Islet precursor cell (in vitro differentiated cells): ENCODE results near the gene WDR1.

ENCODE experiments used
- DNase-seq: peaks from one replicate; pipeline ENCODE4 v3.0.0-alpha.2; 2018

WDR1 gene

GRCh38 chr4:10066206-10066605 is 50.4 kb downstream of the WDR1 start:
- peak; percentile 12 for DNase-seq

GRCh38 chr4:10063544-10064300 is 52.9 kb downstream of the WDR1 start:
- DNase-seq, result peak; percentile 88

GRCh38 chr4:10061650-10062415 is 54.8 kb downstream of the WDR1 start:
- peak; percentile 7 for DNase-seq

GRCh38 chr4:10058371-10058770 is 58.2 kb downstream of the WDR1 start:
- no peak for DNase-seq

DNA sequence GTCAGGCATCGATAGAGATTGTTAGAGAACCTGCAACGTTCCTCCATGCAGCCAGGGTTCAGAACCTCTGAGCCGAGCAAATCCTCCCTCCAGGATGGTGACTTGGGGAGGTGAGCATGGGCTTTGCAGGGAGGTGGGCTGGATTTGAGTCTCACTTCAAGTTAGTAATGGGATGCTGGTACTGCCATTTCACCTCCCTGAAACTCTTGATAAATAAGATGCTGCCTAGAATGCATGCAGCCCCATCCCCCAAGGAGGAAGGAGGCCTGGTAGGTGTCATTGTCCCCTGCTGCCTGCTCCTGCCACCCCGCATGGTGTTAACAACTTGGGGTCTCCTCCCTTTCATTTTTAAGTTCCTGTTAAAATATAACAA is 59.6 kb downstream of the WDR1 start:
- DNase-seq, result no peak

DNA sequence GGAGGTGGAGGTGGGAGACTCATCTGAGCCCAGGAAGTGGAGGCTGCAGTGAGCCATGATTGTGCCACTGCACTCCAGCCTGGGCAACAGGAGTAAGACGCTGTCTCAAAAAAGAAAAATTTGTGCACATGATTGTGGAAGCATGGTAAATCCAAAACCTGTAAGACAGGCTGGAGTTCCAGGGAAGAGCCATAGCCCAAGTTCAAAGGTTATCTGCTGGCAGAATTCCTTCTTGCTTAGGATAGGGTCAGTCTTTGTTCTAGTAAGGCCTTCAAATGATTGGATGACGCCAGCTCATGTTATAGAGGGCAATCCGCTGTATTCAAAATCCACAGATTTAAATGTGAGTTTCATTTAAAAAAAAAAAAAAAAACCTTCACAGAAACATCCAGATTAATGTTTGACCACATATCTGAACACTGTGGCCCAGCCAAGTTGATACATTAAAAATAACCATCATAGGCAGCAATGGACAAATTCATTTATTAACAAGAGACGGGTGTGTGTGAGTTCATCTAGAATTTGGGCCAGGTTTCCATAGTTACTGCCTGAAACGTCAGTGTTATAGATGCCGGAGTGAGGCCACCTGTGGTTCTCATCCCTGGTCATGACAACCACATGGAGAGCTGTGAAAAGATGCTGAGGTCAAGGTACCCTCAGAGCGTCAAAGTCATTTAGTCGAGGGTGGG is 60.1 kb downstream of the WDR1 start:
- DNase-seq, result no peak

DNA sequence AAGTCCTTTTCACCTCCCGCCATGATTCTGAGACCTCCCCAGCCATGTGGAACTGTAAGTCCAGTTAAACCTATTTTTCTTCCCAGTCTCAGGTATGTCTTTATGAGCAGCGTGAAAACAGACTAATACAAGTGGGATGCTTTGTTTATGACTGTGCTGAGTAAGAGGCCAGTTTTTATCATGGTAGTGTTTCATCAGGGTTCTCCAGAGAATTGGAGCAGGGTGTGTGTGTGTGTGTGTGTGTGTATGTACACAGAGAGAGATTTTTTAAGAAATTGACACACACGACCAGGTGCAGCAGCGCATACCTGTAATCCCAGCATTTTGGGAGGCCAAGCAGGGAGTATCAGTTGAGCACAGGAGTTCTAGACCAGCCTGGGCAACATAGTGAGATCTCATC is 60.7 kb downstream of the WDR1 start:
- no peak for DNase-seq

DNA sequence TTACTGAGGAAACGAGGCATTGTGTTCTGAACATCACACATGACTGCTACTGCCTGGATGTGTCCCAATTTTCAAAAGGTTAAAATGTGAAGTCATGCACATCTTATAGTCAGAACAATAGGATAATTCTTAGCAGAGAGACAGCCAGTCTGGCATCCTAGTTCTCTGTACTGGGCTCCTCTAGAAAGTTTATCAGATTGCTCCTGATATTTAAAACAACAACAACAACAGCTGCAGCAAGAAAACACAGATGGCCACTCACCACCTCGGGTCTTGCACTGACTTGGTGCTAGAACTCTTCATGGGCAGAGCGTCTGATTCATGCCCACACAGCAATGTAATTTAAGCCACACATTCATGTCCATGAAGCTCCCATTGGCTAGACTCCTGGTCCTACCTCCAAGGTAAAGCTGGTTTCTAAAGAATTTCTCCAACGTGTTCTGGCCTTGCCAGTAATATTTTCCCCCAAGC is 62.0 kb downstream of the WDR1 start:
- DNase-seq, result no peak

- no peak for DNase-seq
Measured at GRCh38 chr4:10053635-10054453, 62.8 kb downstream of the WDR1 start.

DNA sequence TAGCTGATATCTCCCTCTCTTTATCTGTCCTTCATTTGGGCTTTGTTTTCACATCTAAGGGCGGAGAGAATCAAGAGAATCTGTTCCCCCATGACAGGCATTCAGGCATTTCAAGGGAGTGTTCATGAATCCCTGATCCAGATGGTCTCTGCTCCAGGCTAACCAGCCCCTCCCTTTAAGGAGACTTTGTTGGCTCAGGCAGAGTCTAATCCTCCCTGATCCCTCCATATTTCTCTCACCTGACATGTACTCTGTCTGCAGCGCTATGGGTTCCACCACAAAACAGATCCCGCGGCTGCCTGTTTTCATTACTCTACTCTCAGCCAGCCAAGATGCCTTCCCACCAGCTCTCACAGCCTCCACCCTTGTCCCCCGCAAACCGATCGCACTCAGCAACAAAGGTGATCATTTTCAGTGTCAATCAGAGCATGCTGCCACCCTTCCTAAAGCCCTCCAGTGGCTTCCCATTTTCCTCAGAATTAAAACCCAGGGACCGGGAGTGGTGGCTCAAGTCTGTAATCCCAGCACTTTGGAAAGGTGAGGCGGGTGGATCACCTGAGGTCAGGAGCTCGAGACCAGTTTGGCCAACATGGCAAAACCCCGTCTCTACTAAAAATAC is 65.0 kb downstream of the WDR1 start:
- DNase-seq, result no peak

- DNase-seq, result no peak
Measured at GRCh38 chr4:10050721-10051120, 65.9 kb downstream of the WDR1 start.

DNA sequence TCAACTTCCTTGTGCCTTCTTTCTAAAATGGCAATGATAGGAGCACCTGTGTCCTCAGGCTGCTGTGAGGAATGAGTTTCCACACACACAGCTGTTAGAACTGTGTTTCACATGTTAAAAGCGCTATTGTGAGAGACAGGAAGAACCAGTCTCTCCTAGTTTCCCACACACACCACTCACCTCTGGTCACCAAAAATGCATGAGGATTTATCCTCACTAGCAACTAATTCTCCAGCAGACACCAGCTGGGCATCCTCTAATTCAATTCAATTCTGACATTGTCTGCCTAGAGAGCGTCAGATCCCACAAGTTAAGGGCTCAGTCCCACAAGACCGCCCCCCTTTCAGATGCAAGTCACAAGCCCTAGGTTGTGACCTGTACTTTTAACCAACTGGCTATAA is 66.3 kb downstream of the WDR1 start:
- DNase-seq, result no peak

DNA sequence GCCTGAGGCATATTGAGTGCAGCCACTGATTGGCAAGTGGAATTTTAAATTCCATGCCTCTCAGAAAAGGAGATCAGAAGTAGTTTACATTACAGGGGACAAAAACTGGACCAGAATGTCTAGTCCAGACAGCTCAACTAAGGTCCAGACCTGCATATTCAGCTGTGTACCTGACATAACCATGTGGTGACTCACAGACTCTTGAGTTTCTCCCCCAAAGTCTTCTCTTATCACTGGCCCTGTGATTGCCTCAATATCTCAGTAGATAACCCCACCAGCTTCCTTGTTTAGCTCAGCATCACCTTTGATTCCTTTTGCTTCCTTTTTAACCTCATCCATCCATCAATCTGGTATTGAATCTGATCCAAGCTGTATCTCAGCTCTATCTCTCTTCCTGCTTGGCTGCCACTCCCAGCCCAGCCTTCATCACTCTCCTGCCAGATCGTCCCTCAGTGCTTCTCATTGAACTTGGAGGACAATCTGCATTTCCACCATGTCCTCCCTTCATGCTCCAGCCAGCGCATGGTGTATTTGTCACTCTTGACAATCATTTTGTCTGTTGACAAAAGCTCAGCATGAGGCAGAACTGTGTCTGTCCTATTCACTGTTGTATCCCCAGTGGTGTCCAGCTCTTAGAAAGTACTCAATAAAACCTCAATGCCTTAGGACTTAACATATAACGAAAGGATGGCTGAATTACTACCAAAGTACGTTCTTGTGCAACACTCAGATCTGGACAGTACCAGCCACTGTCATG is 67.5 kb downstream of the WDR1 start:
- DNase-seq, result no peak

GRCh38 chr4:10047967-10048366 is 68.6 kb downstream of the WDR1 start:
- peak; percentile 4 for DNase-seq

DNA sequence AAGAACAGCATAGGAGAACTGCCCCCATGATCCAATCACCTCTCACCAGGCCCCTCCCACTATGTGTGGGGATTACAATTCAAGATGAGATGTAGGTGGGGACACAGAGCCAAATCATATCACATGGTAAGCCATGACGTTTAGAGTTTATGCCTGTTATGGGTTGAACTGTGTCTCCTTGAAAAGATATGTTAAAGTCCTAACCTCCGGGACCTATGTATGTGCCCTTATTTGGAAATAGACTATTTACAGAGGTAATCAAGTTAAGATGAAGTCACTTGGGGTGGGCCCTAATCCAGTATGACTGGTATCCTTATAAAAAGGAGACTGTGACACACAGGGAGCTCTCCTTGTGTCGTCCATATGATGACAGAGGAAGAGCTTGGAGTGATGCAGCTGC is 70.1 kb downstream of the WDR1 start:
- DNase-seq, result no peak

DNA sequence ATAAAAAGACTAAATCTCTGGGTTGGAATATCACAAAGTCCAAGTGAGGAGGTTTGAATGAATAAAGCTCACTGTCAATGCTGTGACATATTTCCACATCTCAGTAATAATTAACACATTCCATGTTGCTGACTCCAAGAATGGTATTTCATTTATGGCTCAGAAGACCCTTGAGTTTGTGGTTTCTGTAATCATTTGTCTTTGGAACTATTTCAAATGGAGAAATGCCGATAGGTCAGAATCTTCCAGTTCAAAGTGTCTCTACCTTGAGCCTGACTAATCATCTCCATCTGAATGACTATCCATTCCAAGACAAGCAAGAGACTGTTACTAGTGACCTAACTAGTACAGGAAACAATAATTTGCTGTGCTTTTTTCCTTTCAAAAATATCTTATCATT is 71.1 kb downstream of the WDR1 start:
- peak; percentile 3 for DNase-seq

DNA sequence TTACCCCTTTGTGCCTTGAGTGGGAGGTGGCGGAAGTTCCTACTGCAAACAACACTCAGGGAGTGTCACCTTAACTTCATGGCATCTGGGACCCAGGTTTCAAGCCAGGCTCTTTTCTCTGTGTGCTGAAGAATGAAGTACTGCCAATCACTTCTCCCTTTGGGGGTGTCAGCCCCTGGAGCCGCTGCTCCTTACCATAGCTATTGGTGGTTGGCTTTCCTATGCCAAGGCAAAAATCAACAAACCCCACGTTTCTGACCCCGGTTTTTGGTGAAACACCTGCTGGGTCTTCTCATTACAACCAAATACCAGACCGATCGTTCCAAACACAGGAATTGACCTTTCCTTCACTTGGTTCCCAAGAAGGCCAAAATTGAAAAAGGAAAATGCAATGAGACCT is 75.6 kb downstream of the WDR1 start:
- DNase-seq, result no peak

DNA sequence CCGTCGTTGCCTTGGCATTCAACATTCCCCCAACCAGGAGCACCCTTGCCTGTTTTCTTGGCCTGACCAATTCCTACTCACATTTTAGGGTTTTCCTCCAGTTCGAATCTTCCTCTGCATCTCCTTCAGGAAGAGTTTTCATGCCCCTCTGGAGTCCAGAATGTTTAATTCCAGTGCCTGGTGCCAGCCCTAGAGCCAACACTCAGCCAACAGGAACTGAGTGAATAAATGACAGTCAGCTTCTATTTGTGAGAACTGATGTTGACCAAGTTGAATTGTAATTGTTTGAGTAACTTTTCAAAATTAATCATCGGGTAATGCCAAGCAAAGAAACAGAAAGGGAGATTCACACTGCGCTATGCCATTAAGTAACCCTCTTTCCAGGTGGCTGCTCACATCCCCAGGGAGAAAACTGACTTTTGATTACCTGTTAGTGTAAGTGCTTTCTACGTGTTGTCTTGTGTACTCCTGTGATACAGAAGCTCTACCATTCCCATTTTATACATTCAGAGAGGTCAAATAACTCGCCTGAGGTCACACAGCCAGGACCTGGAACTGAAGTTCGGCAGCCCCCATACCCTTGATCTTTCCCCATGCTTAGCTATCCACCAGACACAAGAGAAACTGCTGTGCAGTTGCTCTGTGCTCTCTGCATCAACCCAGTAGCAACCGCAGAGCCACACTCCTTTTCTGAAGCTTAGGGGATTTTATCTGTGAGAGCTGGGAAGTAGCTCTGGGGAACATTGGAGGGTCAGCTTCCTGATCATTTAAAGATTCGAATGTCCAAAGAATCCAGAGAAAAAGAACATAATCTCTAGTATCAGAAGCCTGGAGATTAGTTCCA is 76.3 kb downstream of the WDR1 start:
- peak; percentile 17 for DNase-seq

DNA sequence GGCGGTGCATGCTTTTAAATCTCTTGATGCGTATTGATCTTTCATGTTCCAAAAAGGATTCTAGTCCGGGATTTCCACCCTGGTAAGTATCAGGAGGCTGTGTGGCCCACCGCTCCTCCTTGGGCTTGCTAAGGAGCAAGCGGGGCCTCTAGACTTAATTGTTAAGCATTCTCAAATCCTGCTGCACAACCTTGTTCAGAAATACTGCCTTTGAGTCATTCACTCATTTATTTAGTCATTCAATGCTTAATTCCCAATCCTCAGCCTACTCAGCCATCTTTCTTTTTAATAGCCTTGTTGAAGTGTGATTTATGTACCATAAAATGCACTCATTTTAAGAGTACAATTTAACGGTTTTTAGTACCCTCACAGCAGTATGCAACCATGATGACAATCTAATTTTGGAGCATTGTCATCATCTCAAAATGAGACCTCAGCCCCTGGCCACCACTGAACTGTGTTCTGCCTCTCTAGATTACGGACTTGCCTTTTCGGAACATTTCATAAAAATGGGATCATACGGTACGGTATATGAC is 79.7 kb downstream of the WDR1 start:
- peak; percentile 6 for DNase-seq

- peak; percentile 40 for DNase-seq
Measured at GRCh38 chr4:10035130-10035529, 81.5 kb downstream of the WDR1 start.
